Subcutaneous abdominal adipose tissue (tissue), 5 donors: ENCODE measurements around the gene LNPEP.

Experiments
- H3K27ac ChIP-seq: one replicate; pipeline ENCODE4 v1.7.0; 2013; ENCODE audit warnings: low read depth, mild to moderate bottlenecking, inconsistent platforms, low read length, moderate library complexity
- H3K27me3 ChIP-seq, 5 donors: one replicate each; pipeline ENCODE4 v1.7.0; 2013; ENCODE audit warnings: low read length in 5 of 5, inconsistent platforms in 1 of 5; ENCODE audit not compliant: control insufficient read depth in 5 of 5, insufficient read depth in 4 of 5
- H3K36me3 ChIP-seq, 5 donors: one replicate each; pipeline ENCODE4 v1.7.0; 2013; ENCODE audit warnings: low read length in 5 of 5; ENCODE audit not compliant: control insufficient read depth in 5 of 5, insufficient read depth in 5 of 5
- H3K4me1 ChIP-seq, 5 donors: one replicate each; pipeline ENCODE4 v1.7.0; 2013; ENCODE audit warnings: low read length in 5 of 5, mild to moderate bottlenecking in 3 of 5, moderate library complexity in 1 of 5; ENCODE audit not compliant: control insufficient read depth in 5 of 5, insufficient read depth in 5 of 5
- H3K4me3 ChIP-seq, 5 donors: one replicate each; pipeline ENCODE4 v1.7.0; 2013; ENCODE audit warnings: low read length in 5 of 5, low read depth in 1 of 5
- H3K9ac ChIP-seq, 5 donors: one replicate each; pipeline ENCODE4 v1.7.0; 2013; ENCODE audit warnings: low read length in 5 of 5, mild to moderate bottlenecking in 4 of 5, moderate library complexity in 3 of 5
- H3K9me3 ChIP-seq, 5 donors: one replicate each; pipeline ENCODE4 v1.7.0; 2013; ENCODE audit warnings: low read length in 5 of 5; ENCODE audit not compliant: control insufficient read depth in 5 of 5
- donor health status: healthy.
- donor health status: healthy.
- donor health status: healthy.
- donor health status: healthy.
- donor health status: healthy.

The LNPEP gene

GRCh38 chr5:97067296-97067850 lies 131.5 kb downstream of the LNPEP start:
- Histone ChIP-seq H3K9me3 (no peaks in the 10 kb centered on the region), H3K27ac (no peak overlapping the region), H3K4me3 (no peak overlapping the region)

GRCh38 chr5:97070234-97070633 lies 134.4 kb downstream of the LNPEP start:
- H3K36me3 ChIP-seq: no peaks in the 10 kb centered on the region
- peak overlapping the region; percentile 72 for H3K27ac ChIP-seq
- H3K4me1 ChIP-seq: peaks cover 0 to 4% (median 2%) of the 10 kb centered on the region in 5 donors
- H3K9me3 ChIP-seq: no peaks in the 10 kb centered on the region
- H3K27me3 ChIP-seq: no peaks in the 10 kb centered on the region
- no peak overlapping the region for H3K4me3 ChIP-seq
- no peak overlapping the region for H3K9ac ChIP-seq

More at GRCh38 chr5:97067296-97067850, 131.5 kb downstream of the LNPEP start:
- Histone ChIP-seq H3K4me1 (peaks cover 0 to 4% (median 2%) of the 10 kb centered on the region in 5 donors), H3K27me3 (no peaks in the 10 kb centered on the region), H3K36me3 (no peaks in the 10 kb centered on the region), H3K9ac (no peak overlapping the region)

- H3K9ac ChIP-seq: peak overlapping the region in 1 of 5 donors; percentile 14
- H3K4me1 ChIP-seq: peaks cover 0 to 4% (median 2%) of the 10 kb centered on the region in 5 donors
- no peaks in the 10 kb centered on the region for H3K36me3 ChIP-seq
- peak overlapping the region in 1 of 5 donors; percentile 49 for H3K4me3 ChIP-seq
- H3K9me3 ChIP-seq: no peaks in the 10 kb centered on the region
- no peaks in the 10 kb centered on the region for H3K27me3 ChIP-seq
- H3K27ac ChIP-seq: peak overlapping the region; percentile 72
Measured at GRCh38 chr5:97071101-97071500, 135.2 kb downstream of the LNPEP start.

- H3K9me3 ChIP-seq: no peaks in the 10 kb centered on the region
Measured at GRCh38 chr5:97071993-97072392, 136.1 kb downstream of the LNPEP start.

GRCh38 chr5:97072696-97073095 lies 136.8 kb downstream of the LNPEP start:
- no peak overlapping the region for H3K27ac ChIP-seq
- H3K4me1 ChIP-seq: peaks cover 0 to 4% (median 2%) of the 10 kb centered on the region in 5 donors
- H3K4me3 ChIP-seq: no peak overlapping the region
- no peaks in the 10 kb centered on the region for H3K27me3 ChIP-seq
- H3K9ac ChIP-seq: no peak overlapping the region
- H3K36me3 ChIP-seq: no peaks in the 10 kb centered on the region
- no peaks in the 10 kb centered on the region for H3K9me3 ChIP-seq

More at GRCh38 chr5:97071993-97072392, 136.1 kb downstream of the LNPEP start:
- Histone ChIP-seq H3K27ac (no peak overlapping the region), H3K36me3 (no peaks in the 10 kb centered on the region), H3K4me3 (no peak overlapping the region), H3K4me1 (peaks cover 0 to 4% (median 2%) of the 10 kb centered on the region in 5 donors), H3K9ac (no peak overlapping the region), H3K27me3 (no peaks in the 10 kb centered on the region)

GRCh38 chr5:97073420-97073819 lies 137.5 kb downstream of the LNPEP start:
- Histone ChIP-seq H3K27me3 (no peaks in the 10 kb centered on the region), H3K36me3 (no peaks in the 10 kb centered on the region), H3K4me3 (no peak overlapping the region), H3K9ac (no peak overlapping the region), H3K4me1 (peaks cover 0 to 4% (median 2%) of the 10 kb centered on the region in 5 donors), H3K9me3 (no peaks in the 10 kb centered on the region), H3K27ac (no peak overlapping the region)

- H3K36me3 ChIP-seq: no peaks in the 10 kb centered on the region
- H3K4me3 ChIP-seq: no peak overlapping the region
- H3K27ac ChIP-seq: no peak overlapping the region
- H3K27me3 ChIP-seq: no peaks in the 10 kb centered on the region
- H3K9me3 ChIP-seq: no peaks in the 10 kb centered on the region
- H3K9ac ChIP-seq: no peak overlapping the region
- H3K4me1 ChIP-seq: peaks cover 0 to 4% (median 2%) of the 10 kb centered on the region in 5 donors
Measured at GRCh38 chr5:97074859-97075489, 139.1 kb downstream of the LNPEP start.

GRCh38 chr5:97075649-97076048 lies 139.8 kb downstream of the LNPEP start:
- no peak overlapping the region for H3K9ac ChIP-seq
- H3K4me1 ChIP-seq: peaks cover 0 to 4% (median 2%) of the 10 kb centered on the region in 5 donors
- H3K9me3 ChIP-seq: no peaks in the 10 kb centered on the region
- no peaks in the 10 kb centered on the region for H3K27me3 ChIP-seq
- no peak overlapping the region for H3K4me3 ChIP-seq
- no peak overlapping the region for H3K27ac ChIP-seq
- H3K36me3 ChIP-seq: no peaks in the 10 kb centered on the region

GRCh38 chr5:97076098-97076497 lies 140.2 kb downstream of the LNPEP start:
- Histone ChIP-seq H3K9me3 (no peaks in the 10 kb centered on the region), H3K27ac (no peak overlapping the region), H3K27me3 (no peaks in the 10 kb centered on the region), H3K4me1 (no peaks in the 10 kb centered on the region), H3K36me3 (no peaks in the 10 kb centered on the region), H3K9ac (no peak overlapping the region), H3K4me3 (no peak overlapping the region)

- Histone ChIP-seq H3K36me3 (no peaks in the 10 kb centered on the region), H3K4me1 (no peaks in the 10 kb centered on the region), H3K27ac (no peak overlapping the region), H3K27me3 (no peaks in the 10 kb centered on the region), H3K9ac (no peak overlapping the region), H3K4me3 (no peak overlapping the region), H3K9me3 (no peaks in the 10 kb centered on the region)
Measured at GRCh38 chr5:97077246-97077645, 141.4 kb downstream of the LNPEP start.
